HepG2 (cell line): ENCODE measurements around the gene LRIG1. TPM values are rescaled to one million over a fixed set of nuclear protein-coding genes. Genes with fewer than 3 reads are reported as not detected.

Source experiments
- AFF4 ChIP-seq: sonication (generic); formaldehyde crosslinking; IDR thresholded peaks from 2 replicates; pipeline ENCODE4 v1.4.0; 2020; ENCODE audit warnings: missing genetic modification reagents
- BRCA1 ChIP-seq: sonication (generic); formaldehyde crosslinking; IDR thresholded peaks from 2 replicates; pipeline ENCODE4 v1.4.0; 2020; ENCODE audit warnings: missing genetic modification reagents
- CENPBD1 ChIP-seq: sonication (generic); formaldehyde crosslinking; IDR thresholded peaks from 2 replicates; pipeline ENCODE4 v1.8.0; 2022; ENCODE audit warnings: missing genetic modification reagents, low read depth, mild to moderate bottlenecking, borderline replicate concordance
- FOXA1 ChIP-seq, 2 experiments: fragments of 450-650 bp in 1 of 2; sonication (generic) in 1 of 2; formaldehyde crosslinking in 1 of 2; IDR thresholded peaks; 2 replicates each; pipeline versions ENCODE4 v1.4.0 to v1.6.1; 2016 to 2020; ENCODE audit warnings: missing genetic modification reagents in 1 of 2
- HNRNPLL ChIP-seq: fragments of 200-400 bp; formaldehyde crosslinking; IDR thresholded peaks from 2 replicates; pipeline ENCODE4 v1.6.1; 2017; ENCODE audit warnings: mild to moderate bottlenecking, low read depth, low read length; ENCODE audit not compliant: poor library complexity, severe bottlenecking
- LBX2 ChIP-seq: sonication (generic); formaldehyde crosslinking; IDR thresholded peaks from 2 replicates; pipeline ENCODE4 v1.5.0; 2020; ENCODE audit warnings: missing genetic modification reagents, mild to moderate bottlenecking, borderline replicate concordance
- SRSF1 ChIP-seq: fragments of 200-400 bp; formaldehyde crosslinking; optimal IDR thresholded peaks from 2 replicates; pipeline ENCODE3; 2017; ENCODE audit warnings: mild to moderate bottlenecking, low read depth, low read length, moderate library complexity
- XBP1 ChIP-seq: sonication (generic); formaldehyde crosslinking; IDR thresholded peaks from 2 replicates; pipeline ENCODE4 v1.5.0; 2020; ENCODE audit warnings: missing genetic modification reagents
- ZFP37 ChIP-seq: sonication (generic); formaldehyde crosslinking; IDR thresholded peaks from 2 replicates; pipeline ENCODE4 v1.4.0; 2020; ENCODE audit warnings: missing genetic modification reagents, borderline replicate concordance
- ZNF138 ChIP-seq: sonication (generic); formaldehyde crosslinking; IDR thresholded peaks from 2 replicates; pipeline ENCODE4 v1.5.0; 2020; ENCODE audit warnings: mild to moderate bottlenecking, low read depth, missing genetic modification reagents
- ZNF350 ChIP-seq: sonication (generic); formaldehyde crosslinking; IDR thresholded peaks from 2 replicates; pipeline ENCODE4 v1.4.0; 2020; ENCODE audit warnings: mild to moderate bottlenecking, low read depth, missing genetic modification reagents, borderline replicate concordance
- ZNF354B ChIP-seq: sonication (generic); formaldehyde crosslinking; IDR thresholded peaks from 2 replicates; pipeline ENCODE4 v1.8.0; 2022; ENCODE audit warnings: mild to moderate bottlenecking, missing genetic modification reagents
- ZNF44 ChIP-seq: sonication (generic); formaldehyde crosslinking; IDR thresholded peaks from 2 replicates; pipeline ENCODE4 v1.5.1; 2020; ENCODE audit warnings: mild to moderate bottlenecking, missing genetic modification reagents
- polyA plus RNA-seq, 8 experiments: library from polyadenylated mRNA; depleted of rRNA in 3 of 8; stranded (reverse) in 7 of 8; unstranded in 1 of 8; fragments of >200 nt; fragmentation: Illumina TruSeq in 4 of 8; extraction: Trizol in 4 of 8; gene quantifications; 2 replicates each; pipeline versions ENCODE4 v1.2.1 to v1.2.3, GENCODE V29; 2011 to 2016; ENCODE audit warnings: low read depth in 4 of 8, missing spikeins in 1 of 8, mixed read lengths in 1 of 8; ENCODE audit not compliant: insufficient read depth in 1 of 8
- total RNA-seq, 5 experiments: library from RNA; depleted of rRNA; stranded (reverse); fragments of >200 nt; fragmentation: Illumina TruSeq; extraction: Trizol; gene quantifications; 2 replicates each; pipeline ENCODE4 v1.2.3, GENCODE V29; 2016; ENCODE audit warnings: low read depth in 1 of 5
- TF ChIP-seq, protein P1 (sequence below): sonication (generic); formaldehyde crosslinking; IDR thresholded peaks from 2 replicates; pipeline ENCODE4 v1.4.0; 2020; ENCODE audit warnings: missing genetic modification reagents, borderline replicate concordance
- TF ChIP-seq, protein P2 (sequence below), 2 experiments: sonication (generic) in 1 of 2; formaldehyde crosslinking in 1 of 2; IDR thresholded peaks; 2 replicates each; pipeline versions ENCODE4 v1.4.0 to v1.6.1; 2018 to 2020; ENCODE audit warnings: missing genetic modification reagents in 2 of 2, borderline replicate concordance in 1 of 2, low read depth in 1 of 2, mild to moderate bottlenecking in 1 of 2, missing biosample characterization in 1 of 2

Gene LRIG1
- total and polyA plus RNA-seq, 2 of the 13 experiments (the other 11 are each of a cell fraction or from before 2014, with no cell fraction given) = 17.8 to 24.8 TPM

DNA sequence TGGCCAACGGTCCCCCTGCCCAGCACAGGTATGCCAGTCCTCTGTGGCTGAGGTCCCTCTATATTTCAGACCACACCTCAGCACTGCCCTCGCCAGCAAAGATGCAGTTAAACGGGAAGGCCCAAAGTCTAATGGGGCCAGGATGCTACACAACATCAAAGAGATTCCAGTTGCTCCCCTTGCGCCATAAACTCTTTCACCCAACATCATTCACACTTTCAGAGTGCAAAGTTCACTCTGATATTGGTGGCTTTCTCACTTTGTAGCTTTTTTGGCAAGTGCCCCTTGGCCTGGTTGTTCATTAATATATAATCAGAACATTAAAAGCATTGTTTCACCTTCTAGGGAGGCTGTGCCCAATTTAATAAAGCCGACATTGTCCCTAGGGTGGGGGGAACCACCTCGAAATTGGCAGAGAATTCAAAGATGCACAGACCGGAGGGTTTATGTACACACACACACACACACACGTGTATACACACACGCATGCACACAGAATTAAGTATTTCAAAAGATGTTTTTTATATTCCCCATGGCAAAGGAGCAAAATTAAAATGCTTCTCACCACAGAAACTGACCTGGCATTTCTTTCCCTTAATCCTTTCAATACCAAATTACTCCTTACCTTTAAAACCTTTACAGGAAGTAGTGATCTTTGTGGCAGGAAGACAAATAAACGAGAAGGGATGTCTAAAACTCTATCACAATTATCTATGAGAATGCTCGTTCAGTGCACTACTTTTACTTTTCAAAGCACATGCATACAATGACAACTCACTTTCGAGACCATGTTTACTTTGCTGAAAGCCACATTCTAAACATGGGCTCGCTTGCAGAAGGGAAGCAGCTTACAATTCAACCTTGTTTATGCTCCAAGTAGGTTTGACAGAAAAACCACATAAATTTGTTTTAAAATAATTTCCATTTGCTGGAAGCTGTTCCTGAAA, 19.5 kb downstream of the LRIG1 start (continued):
- TF ChIP-seq ZFP37 (CRISPR knock-in tag) (peak; percentile 85; the same call in 1 of the 2 replicates), FOXA1 (IDR thresholded peaks at IDR 0.05) (0 out of 2 replicates have a peak, but pooled peaks have one; percentile 25), FOXA1 (CRISPR knock-in tag; IDR thresholded peaks at IDR 0.05) (peak; percentile 93), HNRNPLL (no peak), ZNF354B (no peak; the same call in 1 of the 2 replicates), CENPBD1 (no peak; the same call in 1 of the 2 replicates), XBP1 (CRISPR knock-in tag) (no peak; the same call in 1 of the 2 replicates), ZNF138 (CRISPR knock-in tag) (peak; percentile 67; the same call in 1 of the 2 replicates), ZNF350 (CRISPR knock-in tag) (peak; percentile 92), AFF4 (CRISPR knock-in tag) (no peak), SRSF1 (no peak), LBX2 (CRISPR knock-in tag) (no peak), ZNF44 (peak; percentile 75; the same call in 1 of the 2 replicates), BRCA1 (CRISPR knock-in tag) (no peak)
- TF ChIP-seq, protein P1, sequence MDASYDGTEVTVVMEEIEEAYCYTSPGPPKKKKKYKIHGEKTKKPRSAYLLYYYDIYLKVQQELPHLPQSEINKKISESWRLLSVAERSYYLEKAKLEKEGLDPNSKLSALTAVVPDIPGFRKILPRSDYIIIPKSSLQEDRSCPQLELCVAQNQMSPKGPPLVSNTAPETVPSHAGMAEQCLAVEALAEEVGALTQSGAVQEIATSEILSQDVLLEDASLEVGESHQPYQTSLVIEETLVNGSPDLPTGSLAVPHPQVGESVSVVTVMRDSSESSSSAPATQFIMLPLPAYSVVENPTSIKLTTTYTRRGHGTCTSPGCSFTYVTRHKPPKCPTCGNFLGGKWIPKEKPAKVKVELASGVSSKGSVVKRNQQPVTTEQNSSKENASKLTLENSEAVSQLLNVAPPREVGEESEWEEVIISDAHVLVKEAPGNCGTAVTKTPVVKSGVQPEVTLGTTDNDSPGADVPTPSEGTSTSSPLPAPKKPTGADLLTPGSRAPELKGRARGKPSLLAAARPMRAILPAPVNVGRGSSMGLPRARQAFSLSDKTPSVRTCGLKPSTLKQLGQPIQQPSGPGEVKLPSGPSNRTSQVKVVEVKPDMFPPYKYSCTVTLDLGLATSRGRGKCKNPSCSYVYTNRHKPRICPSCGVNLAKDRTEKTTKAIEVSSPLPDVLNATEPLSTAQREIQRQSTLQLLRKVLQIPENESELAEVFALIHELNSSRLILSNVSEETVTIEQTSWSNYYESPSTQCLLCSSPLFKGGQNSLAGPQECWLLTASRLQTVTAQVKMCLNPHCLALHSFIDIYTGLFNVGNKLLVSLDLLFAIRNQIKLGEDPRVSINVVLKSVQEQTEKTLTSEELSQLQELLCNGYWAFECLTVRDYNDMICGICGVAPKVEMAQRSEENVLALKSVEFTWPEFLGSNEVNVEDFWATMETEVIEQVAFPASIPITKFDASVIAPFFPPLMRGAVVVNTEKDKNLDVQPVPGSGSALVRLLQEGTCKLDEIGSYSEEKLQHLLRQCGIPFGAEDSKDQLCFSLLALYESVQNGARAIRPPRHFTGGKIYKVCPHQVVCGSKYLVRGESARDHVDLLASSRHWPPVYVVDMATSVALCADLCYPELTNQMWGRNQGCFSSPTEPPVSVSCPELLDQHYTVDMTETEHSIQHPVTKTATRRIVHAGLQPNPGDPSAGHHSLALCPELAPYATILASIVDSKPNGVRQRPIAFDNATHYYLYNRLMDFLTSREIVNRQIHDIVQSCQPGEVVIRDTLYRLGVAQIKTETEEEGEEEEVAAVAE = peak; percentile 89; the same call in 1 of the 2 replicates
- TF ChIP-seq, protein P2, sequence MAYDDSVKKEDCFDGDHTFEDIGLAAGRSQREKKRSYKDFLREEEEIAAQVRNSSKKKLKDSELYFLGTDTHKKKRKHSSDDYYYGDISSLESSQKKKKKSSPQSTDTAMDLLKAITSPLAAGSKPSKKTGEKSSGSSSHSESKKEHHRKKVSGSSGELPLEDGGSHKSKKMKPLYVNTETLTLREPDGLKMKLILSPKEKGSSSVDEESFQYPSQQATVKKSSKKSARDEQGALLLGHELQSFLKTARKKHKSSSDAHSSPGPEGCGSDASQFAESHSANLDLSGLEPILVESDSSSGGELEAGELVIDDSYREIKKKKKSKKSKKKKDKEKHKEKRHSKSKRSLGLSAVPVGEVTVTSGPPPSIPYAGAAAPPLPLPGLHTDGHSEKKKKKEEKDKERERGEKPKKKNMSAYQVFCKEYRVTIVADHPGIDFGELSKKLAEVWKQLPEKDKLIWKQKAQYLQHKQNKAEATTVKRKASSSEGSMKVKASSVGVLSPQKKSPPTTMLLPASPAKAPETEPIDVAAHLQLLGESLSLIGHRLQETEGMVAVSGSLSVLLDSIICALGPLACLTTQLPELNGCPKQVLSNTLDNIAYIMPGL (CRISPR knock-in tag; IDR thresholded peaks at IDR 0.05; ENCODE audit: borderline replicate concordance in 1 of 2, low read depth in 1 of 2) = peak; percentile 31 to 52; a peak in 3 of 4 replicates
